Glutamatergic neuron (in vitro differentiated cells): ENCODE measurements around the gene PCDHGA6. TPM values are rescaled to one million over a fixed set of nuclear protein-coding genes. Genes with fewer than 3 reads are reported as not detected.
"Not testable (repeated sequence)": the region's sequence is repeated elsewhere in the genome, so short reads cannot be mapped to it uniquely, and the experiment has no call there.

Experiments used
- DNase-seq: peaks from one replicate; pipeline ENCODE4 v3.0.0; 2022
- H3K27ac Mint-ChIP-seq: one replicate; pipeline ENCODE4 v1.8.0; 2020; ENCODE audit warnings: mild to moderate bottlenecking, mixed read lengths, inconsistent platforms; ENCODE audit not compliant: unreplicated experiment
- H3K27me3 Mint-ChIP-seq: one replicate; pipeline ENCODE4 v1.8.0; 2020; ENCODE audit warnings: mild to moderate bottlenecking, moderate library complexity, mixed read lengths, inconsistent platforms; ENCODE audit not compliant: unreplicated experiment
- H3K36me3 Mint-ChIP-seq: one replicate; pipeline ENCODE4 v1.8.0; 2020; ENCODE audit warnings: mild to moderate bottlenecking, mixed read lengths, inconsistent platforms; ENCODE audit not compliant: unreplicated experiment
- H3K4me1 Mint-ChIP-seq: one replicate; pipeline ENCODE4 v1.8.0; 2020; ENCODE audit warnings: mild to moderate bottlenecking, low read depth, mixed read lengths, inconsistent platforms; ENCODE audit not compliant: unreplicated experiment
- H3K4me3 Mint-ChIP-seq: one replicate; pipeline ENCODE4 v1.8.0; 2020; ENCODE audit warnings: mild to moderate bottlenecking, mixed read lengths, inconsistent platforms; ENCODE audit not compliant: unreplicated experiment
- H3K9me3 Mint-ChIP-seq: one replicate; pipeline ENCODE4 v1.8.0; 2020; ENCODE audit warnings: mild to moderate bottlenecking, moderate library complexity, mixed read lengths, inconsistent platforms; ENCODE audit not compliant: unreplicated experiment
- total RNA-seq: library from RNA; stranded (reverse); fragmentation: NEBNext Ultra II Directional; extraction: Animal tissue kit (Norgen Biotek cat#: 25700); gene quantifications from one replicate; pipeline ENCODE4 v1.2.1, GENCODE V29; 2021; ENCODE audit not compliant: unreplicated experiment
- TF ChIP-seq, protein P1 (sequence below): fragments of 200-600 bp; sonication (generic); IDR thresholded peaks from one replicate; pipeline ENCODE4 v1.5.0; 2021; ENCODE audit not compliant: partially characterized antibody, unreplicated experiment

PCDHGA6 gene
- total RNA-seq, 1 donor from 2014 or later = 6.3 TPM

DNA sequence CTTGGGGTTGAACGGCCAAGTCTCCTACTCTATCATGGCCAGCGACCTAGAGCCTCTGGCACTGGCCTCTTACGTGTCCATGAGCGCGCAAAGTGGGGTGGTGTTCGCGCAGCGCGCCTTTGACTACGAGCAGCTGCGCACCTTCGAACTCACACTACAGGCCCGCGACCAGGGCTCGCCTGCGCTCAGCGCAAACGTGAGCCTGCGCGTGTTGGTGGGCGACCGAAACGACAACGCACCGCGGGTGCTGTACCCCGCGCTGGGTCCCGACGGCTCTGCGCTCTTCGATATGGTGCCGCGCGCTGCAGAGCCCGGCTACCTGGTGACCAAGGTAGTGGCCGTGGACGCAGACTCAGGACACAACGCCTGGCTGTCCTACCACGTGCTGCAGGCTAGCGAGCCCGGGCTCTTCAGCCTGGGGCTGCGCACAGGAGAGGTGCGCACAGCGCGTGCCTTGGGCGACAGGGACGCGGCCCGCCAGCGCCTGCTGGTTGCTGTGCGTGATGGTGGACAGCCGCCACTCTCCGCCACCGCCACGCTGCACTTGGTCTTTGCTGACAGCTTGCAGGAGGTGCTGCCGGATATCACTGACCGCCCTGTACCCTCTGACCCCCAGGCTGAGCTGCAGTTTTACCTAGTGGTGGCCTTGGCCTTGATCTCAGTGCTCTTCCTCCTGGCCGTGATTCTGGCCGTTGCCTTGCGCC is 26.0 kb downstream of the PCDHGA6 start:
- H3K4me3 Mint-ChIP-seq = peak overlapping the region; percentile 43
- peaks cover 7% of the 10 kb centered on the region for H3K27me3 Mint-ChIP-seq
- H3K9me3 Mint-ChIP-seq = peaks cover 30% of the 10 kb centered on the region

DNA sequence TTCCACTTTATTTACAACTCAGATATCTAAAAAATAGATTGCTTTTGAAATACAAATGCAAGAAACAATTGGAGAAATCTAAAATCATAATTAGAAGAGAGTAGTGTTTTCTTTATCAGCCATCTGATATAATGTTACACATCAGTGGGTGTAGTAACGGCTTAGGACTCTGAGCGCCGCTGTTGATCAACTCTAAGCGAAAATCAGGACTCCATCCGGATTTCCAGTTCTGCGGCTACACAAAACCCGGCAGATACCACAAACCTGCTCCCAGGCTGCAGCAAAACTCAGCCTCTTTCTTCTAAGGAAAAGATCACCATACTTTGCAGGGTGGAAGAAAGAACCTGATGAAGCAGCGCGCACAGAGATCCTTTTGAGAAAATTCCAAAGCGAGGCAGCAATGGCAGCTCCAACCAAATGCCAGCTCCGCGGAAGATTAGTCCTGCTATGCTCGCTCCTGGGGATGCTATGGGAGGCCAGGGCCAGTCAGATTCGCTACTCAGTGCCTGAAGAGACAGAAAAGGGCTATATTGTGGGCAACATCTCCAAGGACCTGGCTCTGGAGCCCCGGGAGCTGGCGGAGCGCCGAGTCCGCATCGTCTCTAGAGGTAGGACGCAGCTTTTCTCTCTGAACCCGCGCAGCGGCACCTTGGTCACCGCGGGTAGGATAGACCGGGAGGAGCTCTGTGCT is 29.0 kb downstream of the PCDHGA6 start, which contains the start of gene PCDHGA9:
Gene PCDHGA9, plus strand, starts transcription at position 226 of the 691 bp plus-strand sequence. Its CDS starts 175 bp downstream, at position 401.
- Mint-ChIP-seq H3K36me3 (peaks cover 58% of the 10 kb centered on the region), H3K27me3 (peaks cover 4% of the 10 kb centered on the region), H3K4me1 (peaks cover 3% of the 10 kb centered on the region), H3K4me3 (no peak within 1 kb of the TSS), H3K9me3 (peaks cover 27% of the 10 kb centered on the region), H3K27ac (no peak within 1 kb of the TSS)
- no peak for DNase-seq
- TF ChIP-seq, protein P1, sequence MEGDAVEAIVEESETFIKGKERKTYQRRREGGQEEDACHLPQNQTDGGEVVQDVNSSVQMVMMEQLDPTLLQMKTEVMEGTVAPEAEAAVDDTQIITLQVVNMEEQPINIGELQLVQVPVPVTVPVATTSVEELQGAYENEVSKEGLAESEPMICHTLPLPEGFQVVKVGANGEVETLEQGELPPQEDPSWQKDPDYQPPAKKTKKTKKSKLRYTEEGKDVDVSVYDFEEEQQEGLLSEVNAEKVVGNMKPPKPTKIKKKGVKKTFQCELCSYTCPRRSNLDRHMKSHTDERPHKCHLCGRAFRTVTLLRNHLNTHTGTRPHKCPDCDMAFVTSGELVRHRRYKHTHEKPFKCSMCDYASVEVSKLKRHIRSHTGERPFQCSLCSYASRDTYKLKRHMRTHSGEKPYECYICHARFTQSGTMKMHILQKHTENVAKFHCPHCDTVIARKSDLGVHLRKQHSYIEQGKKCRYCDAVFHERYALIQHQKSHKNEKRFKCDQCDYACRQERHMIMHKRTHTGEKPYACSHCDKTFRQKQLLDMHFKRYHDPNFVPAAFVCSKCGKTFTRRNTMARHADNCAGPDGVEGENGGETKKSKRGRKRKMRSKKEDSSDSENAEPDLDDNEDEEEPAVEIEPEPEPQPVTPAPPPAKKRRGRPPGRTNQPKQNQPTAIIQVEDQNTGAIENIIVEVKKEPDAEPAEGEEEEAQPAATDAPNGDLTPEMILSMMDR = no peak

More for the DNA sequence above, 26.0 kb downstream of the PCDHGA6 start:
- TF ChIP-seq, protein P1 = no peak
- Mint-ChIP-seq H3K27ac (no peak overlapping the region), H3K36me3 (peaks cover 54% of the 10 kb centered on the region), H3K4me1 (peaks cover 3% of the 10 kb centered on the region)
- no peak for DNase-seq

DNA sequence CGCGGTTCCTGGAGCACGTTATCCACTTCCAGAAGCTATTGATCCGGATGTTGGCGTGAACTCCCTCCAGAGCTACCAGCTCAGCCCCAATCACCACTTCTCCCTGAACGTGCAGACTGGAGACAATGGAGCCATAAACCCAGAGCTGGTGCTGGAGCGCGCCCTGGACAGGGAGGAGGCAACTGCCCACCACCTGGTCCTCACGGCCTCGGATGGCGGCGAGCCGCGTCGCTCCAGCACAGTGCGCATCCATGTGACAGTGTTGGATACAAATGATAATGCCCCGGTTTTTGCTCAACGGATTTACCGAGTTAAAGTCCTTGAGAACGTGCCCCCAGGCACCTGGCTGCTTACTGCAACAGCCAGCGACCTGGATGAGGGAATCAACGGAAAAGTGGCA is 29.7 kb downstream of the PCDHGA6 start:
- Mint-ChIP-seq H3K27ac (no peak overlapping the region), H3K4me3 (no peak overlapping the region), H3K9me3 (peaks cover 31% of the 10 kb centered on the region), H3K27me3 (peaks cover 6% of the 10 kb centered on the region), H3K36me3 (peaks cover 64% of the 10 kb centered on the region), H3K4me1 (peaks cover 3% of the 10 kb centered on the region)
- no peak for DNase-seq
- TF ChIP-seq, protein P1 = no peak

DNA sequence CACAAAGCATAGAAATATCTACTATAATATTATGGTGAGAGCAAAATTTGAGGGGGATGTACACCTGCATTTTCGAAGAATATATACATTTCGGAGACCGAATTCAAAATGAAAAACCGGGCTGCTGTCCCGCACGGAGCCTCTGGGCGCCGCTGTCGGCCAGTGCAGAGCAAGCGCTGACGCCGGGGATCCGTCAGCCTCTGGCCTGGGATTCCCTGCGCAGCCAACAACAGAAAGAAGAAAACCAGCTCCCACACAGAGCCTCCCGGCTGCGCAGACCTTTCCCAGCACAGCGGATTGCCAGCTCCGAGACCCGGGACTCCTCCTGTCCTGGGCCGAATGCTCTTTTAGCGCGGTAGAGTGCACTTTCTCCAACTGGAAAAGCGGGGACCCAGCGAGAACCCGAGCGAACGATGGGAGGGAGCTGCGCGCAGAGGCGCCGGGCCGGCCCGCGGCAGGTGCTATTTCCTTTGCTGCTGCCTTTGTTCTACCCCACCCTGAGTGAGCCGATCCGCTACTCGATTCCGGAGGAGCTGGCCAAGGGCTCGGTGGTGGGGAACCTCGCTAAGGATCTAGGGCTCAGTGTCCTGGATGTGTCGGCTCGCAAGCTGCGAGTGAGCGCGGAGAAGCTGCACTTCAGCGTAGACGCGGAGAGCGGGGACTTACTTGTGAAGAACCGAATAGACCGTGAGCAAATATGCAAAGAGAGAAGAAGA is 34.3 kb downstream of the PCDHGA6 start, which contains the start of gene PCDHGB6:
Gene PCDHGB6, plus strand, starts transcription at position 232 of the 716 bp plus-strand sequence. Its CDS starts 182 bp downstream, at position 414.
- TF ChIP-seq, protein P1 = peak; percentile 71
- peaks cover 17% of the 10 kb centered on the region for H3K27me3 Mint-ChIP-seq
- not testable (repeated sequence) for H3K4me1 Mint-ChIP-seq
- peaks cover 68% of the 10 kb centered on the region for H3K36me3 Mint-ChIP-seq
- peak; percentile 82 for DNase-seq
- H3K4me3 Mint-ChIP-seq = peak within 1 kb of the TSS; percentile 93
- peak within 1 kb of the TSS; percentile 95 for H3K27ac Mint-ChIP-seq
- H3K9me3 Mint-ChIP-seq = peaks cover 45% of the 10 kb centered on the region
